Measurements from ENCODE around the gene CAPN14. TPM values are rescaled to one million over a fixed set of nuclear protein-coding genes. Genes with fewer than 3 reads are reported as not detected.
A peak's percentile ranks its signal among the peaks of the same experiment; 100 is the strongest.

CAPN14 gene, protein sequence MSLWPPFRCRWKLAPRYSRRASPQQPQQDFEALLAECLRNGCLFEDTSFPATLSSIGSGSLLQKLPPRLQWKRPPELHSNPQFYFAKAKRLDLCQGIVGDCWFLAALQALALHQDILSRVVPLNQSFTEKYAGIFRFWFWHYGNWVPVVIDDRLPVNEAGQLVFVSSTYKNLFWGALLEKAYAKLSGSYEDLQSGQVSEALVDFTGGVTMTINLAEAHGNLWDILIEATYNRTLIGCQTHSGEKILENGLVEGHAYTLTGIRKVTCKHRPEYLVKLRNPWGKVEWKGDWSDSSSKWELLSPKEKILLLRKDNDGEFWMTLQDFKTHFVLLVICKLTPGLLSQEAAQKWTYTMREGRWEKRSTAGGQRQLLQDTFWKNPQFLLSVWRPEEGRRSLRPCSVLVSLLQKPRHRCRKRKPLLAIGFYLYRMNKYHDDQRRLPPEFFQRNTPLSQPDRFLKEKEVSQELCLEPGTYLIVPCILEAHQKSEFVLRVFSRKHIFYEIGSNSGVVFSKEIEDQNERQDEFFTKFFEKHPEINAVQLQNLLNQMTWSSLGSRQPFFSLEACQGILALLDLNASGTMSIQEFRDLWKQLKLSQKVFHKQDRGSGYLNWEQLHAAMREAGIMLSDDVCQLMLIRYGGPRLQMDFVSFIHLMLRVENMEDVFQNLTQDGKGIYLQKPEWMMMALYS
- total RNA-seq (2014; rRNA removed; shearing (Covaris generic)) = not detected in 2 replicates

DNA sequence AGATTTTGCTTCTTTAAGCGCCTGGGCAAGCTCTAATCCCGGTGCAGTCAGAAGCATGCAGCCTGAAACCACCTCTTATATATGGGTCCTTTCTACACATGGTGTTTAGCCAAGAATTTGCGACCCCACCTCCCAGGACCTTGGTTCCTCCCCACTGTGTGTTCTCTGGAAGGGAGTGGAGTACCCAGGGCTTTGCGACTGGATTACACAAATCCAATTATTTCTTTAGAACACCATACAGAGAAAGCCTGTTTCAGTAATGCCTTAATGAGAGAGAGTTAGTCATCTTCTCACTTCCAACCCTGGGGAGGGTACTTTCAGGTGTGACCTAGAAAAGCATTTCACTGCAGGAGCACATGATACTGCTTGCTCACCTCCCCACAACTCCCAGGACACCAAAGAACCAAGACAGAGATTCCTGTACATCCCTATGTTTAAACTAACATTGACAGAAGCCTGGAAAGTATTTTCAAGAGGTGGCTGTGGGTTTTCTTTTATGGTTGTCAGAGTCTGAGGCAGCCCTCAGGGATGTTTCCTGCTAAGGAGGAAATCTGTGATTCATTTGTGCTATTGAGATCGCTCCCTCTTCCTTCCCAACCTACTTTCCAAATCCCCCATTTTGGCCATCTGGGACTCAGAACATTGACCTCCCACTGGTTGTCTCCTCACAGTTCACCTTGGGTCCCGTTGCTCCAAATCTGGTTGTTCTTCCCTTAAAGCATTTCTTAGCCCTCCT, at the start of gene CAPN14:
CAPN14 (minus strand) TSS at position 51 of the 736 bp plus-strand sequence. CDS start 12,068 bp downstream, outside the sequence.
- DNase-seq (ENCODE audit: low spot score) = no peak

DNA sequence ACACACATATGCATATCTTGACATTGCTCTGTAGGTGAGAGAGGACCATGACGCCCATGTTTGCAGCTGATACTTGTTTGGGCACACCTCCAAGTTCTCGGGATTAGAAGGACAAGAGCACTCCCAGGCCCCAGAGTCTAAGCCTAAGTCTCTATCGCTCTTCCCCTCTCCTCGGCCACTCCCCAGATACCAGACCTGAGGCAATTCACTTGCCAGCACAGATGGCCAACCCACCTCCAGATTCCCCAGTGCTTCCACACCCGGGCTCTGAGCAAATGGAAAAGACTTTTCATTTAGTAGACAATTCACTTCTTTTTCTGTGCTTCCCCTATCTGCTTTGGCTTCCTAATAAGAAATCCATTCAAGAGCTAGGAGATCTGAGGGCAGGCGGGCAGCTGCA, 49.5 kb upstream of the CAPN14 start:
- no peak for DNase-seq (ENCODE audit: low spot score)

DNA sequence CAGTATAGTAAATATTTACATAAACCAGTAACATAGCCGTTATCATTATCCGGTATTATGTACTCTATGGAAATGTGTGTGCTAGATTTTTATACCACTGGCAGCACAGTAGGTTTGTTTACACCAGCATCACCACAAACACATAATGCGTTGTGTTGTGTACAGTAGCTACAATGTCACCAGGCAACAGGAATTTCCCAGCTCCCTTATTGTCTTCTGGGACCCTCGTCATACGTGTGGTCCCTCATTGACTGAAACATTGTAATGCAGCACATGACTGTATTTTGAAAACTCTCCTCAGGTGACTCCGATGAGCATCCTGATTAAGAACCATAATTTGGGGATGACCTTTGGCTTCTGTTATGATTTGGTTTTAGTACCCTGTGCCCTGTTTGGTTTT, 47.9 kb upstream of the CAPN14 start:
- no peak for DNase-seq (ENCODE audit: low spot score)

DNA sequence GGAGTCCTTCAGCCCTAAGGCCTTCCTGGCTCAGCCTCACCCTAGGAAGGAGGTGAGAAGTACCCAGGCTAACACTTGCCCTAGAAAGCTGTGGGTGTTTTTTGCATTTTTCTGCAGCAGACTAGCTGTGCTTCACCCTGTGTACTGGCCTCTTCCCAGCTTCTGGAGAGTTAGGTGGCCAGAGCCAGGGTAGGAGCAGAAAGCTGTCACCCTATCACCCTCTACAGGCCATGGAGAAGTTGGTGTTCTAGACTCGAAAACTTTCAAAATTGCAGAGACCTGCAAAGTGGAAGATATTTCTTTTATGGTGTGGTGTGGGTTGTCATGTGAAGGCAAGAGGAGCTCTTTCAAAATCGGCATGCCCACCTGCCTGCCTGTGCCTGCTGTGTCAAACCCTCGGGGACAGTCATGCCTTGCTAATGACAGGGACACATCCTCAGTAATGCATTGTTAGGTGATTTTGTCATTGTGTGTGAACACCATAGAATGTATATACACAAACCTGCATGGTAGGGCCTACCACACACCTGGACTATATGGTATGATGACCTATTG, 46.4 kb upstream of the CAPN14 start:
- no peak for DNase-seq (ENCODE audit: low spot score)

DNA sequence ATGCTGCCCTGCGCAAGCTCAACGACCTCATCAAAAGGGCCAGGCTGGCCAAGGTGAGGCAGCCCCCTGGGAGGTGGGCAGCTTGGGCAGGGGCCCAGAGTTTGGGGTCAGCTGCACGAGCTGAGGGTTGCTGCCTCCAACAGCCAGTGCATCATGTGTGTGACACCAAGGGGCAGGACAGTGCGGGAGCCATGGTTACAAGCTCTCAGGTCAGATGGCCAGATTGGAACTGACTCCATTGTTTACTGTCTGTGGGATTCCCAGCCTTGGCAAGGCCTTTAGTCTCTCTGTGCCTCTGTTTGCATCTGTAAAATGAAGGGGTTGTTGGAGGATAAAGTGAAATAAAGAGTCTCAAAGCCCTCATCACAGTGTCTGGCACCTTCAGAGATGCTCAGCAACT, 43.6 kb upstream of the CAPN14 start:
- no peak for DNase-seq (ENCODE audit: low spot score)

DNA sequence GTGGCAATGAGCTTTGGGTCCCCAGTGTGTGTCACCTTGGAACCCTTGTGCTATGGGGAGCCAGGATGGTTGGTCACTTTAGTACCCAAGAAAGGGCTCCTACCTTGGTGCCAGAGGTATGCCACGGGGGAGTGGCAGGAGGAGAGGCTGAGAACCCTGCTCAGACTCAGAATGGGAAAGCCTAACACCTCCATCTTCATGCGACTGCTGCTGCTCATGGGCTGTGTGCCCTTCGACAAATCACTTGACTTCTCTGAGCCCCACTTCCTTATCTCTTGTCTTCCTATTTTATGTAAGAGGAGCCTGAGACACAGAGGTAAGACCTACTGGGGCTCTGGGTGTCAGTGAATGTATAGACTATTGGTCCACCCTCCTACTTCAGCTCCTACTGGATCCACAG, 41.8 kb upstream of the CAPN14 start:
- no peak for DNase-seq (ENCODE audit: low spot score)

DNA sequence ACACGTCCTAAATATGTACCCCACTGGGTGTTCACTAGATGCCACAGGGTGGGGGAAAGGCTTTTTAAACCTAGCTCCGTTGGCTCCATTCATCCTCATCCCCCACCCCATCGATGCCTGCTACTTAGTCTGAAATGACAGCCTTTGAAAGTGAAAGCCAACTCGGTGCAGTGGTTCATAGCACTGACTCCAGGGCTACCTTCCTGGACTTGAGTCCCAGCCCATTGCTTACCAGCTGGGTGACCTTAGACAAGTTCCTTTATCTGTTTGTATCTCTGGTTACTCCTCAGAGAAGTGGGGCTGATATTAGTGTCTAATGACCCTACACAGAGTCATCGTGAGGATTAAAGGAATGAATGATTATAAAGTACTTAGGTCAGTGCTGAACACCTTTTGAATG, 41.0 kb upstream of the CAPN14 start:
- DNase-seq (ENCODE audit: low spot score) = no peak

DNA sequence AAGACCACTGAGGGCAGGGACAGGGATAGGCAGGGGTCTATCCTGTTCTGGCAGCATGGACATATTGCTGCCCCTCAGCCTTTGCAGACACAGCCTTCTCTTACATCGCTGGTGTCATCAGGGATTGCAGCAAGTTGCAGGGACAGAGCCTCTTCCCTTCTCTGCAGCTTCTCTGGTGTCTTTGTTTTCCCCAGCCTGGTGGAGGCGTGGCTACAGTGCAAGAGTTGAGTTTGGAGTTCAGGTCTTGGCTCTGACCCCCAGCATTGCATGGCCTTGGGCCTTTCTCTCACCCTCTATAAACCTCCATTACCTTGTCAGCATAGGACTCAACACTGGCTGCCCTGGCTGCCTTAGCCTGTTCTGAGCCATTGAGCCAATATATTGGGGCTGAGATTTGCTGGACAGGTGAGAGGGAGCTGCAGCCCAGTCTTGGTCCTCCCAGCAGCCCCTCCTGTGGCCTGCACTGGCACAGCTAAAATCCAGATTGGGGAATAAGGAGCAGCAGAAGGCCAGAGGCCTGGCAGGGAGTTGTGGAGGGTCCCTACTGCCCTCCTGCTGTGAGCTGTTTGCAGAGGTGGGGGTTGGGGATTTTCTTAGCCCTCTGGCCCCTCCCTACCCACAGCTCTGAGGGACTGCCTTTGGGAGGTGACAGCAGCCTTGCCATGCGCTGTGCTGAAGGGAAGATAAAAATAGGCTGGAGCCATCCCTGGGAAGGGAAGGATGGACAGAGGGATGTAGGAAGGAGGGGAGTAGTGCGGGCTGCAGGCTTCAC, 39.5 kb upstream of the CAPN14 start:
- no peak for DNase-seq (ENCODE audit: low spot score)

DNA sequence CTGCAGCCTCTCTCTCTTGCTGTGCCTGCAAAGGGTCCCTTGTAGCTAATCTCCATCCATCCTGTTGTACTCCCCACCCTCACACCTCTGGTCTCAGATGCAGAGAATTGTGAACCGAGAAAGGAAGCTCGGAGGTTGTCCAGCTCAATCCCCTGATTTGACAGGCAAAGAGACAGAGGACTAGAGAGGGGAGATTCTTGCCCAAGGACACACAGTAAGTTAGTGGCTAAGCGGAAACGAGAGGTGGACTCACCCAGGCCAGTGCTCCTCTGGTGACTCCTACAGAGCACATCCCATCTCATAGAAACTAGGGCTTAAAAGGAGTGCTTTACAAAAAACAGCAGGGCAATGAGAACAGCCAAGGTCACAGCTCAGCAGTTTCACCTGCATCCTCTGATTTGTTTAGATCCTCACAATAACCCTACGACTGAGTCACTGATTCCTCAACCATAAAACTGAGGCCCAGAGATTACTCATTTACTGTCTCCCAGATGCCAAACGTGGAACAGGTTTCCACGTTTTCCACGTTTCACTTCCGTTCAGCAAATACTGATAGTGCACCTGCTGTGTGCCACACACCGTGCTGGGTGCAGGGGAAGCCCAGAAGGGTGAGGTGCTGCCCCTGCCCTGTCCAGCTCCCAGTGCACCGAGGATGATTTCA, 38.7 kb upstream of the CAPN14 start:
- DNase-seq (ENCODE audit: low spot score) = peak; percentile 49

DNA sequence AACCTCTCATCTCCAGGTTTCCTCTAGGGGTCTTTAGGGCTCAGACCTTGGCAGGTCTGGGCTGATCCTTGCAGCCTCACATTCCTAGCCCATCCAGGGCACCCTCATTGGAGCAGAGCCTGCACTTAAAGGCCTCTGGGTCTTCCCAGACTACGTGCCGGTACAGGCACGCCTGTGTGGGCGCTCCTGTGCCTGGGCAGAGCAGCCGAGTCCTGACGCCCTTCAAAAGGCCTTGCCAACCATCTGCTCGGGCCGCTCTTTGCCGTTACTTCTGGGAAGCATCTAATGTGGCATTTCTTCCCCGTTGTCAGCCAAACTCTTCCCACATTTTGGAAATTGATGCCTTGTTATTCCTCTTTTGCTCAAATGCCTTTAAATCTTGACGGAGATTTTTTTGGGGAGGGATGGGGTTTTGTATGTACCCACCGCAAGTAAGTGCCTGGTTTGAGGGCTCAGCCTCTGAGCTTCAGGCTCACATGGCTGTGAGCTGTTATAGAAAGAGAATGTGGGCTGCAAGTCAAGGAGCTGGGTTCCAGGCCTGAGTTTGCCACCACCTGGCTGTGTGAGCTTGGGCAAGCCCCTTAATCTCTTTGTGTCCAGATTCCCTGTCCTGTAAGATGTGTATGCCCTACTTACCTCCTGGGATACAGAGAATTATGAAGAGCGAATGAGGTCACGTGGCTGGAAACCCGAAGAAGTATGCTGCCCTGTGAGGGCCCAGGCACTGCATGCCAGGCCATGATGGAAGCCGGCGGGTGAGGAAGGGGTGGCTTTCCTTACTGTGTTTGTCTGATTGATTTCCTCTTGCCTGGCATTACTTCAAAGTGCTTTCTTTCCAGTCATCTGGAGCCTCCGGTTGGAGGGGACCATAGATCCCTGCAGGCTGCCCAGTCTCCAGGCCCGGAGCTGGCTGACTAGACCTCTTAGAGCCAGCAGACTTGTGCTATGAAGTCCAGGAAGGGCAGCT, 37.2 kb upstream of the CAPN14 start:
- DNase-seq (ENCODE audit: low spot score) = no peak

DNA sequence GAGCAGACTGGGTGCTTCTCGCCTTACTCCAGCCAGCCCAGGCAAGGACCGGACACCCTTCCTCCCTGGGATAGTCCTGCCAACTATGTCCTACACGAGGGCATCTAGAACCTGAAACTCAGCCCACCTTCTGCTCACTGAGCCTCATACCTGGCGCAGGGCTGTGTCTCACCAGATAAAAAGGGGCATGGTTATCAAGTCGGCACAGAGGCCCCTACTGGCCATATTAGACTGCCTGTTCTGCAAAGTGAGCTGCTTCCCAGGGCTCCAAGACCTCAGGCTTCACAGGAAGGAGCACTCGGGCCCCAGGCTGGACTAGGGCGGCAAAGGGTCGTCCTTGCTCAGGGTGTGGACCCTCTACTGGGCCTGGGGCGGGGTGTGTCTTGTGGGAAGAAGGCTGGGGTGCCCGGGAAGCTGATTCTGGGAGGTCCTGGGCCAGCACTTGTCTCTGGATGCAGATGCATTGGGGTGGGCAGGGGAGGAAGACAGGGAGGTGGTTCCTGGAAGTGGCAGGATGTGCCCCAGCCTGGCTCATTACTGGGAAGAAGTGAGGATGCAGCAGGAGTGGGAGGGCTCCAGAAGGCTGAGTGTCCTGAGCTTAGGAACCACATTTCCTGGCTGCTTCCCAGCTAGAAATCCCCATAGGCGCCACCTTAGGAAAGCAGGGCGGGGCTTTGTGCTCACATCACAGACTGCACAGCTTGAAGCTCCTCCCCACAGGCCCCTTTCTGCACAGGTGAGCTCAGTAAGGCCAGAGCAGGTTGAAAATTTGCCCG, 36.2 kb upstream of the CAPN14 start:
- DNase-seq (ENCODE audit: low spot score) = peak; percentile 67

DNA sequence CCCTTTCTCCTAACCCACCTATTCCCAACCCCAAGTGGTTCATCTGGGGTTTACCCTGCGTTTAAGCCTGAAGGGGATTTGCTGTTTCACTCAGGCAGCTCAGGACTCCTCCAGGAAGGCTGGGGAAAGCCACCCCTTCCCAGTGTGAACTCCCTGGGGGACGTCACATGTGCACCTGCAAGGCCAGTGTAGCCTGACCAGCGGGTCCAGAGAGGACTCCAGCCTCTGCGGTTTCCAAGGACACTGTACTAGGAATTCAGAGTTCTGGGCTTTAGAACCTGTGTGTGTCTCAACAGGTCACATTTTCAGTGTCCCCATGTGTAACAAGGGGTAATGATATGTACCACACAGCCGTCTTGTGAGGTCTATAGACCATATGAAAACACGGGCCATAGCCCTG, 34.5 kb upstream of the CAPN14 start:
- DNase-seq (ENCODE audit: low spot score) = no peak

DNA sequence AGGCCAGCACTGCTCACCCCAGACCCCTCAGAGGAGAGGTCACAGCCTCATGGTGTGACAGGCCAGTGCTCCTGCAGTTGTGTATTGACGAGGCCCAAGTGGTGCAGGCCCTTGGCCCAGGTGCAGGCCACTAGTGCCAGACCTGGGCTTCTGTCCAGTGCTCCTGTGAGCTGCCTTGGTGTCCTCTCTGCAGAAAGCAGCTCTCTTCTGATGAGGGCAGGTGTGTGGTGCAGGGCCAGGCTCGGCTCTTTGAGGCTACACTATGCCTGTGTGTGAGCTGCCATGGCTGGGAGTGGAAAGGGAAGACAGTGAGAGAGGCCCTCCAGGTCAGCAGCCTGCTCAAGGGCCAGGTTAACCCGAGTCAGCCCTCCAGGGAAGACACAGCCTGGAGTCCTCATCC, 33.7 kb upstream of the CAPN14 start:
- no peak for DNase-seq (ENCODE audit: low spot score)

DNA sequence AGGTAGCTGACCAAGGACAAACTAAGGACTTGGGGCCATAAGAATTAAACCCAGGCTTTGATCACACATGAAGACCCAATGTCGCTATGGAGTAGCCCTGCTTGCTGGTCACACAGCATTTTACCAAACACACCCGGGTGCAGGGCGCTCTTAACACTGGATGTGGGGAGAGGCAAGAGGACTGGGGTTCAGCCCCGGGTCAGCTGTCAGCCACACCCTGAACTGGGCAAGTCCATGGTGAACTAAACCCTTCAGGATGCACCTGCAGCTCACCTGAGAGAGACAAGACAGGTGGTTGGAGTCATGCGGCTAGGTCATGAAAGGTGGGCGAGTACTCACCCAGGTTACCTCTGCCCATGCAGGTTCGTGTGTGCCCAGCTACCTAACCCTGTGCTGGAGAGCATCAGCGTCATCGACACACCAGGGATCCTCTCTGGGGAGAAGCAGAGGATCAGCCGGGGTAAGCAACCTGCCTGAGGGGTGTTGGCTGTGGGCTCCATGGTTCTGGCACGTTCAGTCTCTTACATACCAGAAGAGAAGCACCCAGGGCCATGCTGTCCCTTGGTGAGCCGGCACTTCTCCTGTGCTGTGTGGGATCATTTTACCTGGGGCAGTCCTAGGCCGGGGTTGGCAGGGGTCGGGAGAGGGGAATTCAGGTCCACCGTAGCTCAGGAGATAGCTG, 31.8 kb upstream of the CAPN14 start:
- no peak for DNase-seq (ENCODE audit: low spot score)

DNA sequence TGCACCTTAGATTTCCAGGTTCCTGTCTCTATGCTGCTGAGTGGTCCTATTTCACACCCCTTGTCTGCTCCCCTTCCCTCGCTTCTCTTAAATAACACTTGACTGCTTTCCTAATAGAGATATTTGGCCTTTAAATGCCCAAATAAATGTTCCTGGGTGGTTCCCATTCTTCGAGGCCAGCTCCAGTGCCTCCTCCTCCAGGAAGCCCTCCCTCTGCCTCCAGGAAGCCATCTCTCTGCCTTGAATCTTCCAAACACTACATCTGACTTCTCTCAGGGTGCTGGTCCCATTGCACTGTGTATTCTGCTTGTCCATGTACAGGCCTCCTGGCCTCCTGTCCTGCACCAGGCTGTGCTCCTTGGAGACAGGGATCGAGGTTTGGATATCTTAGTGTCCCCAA, 30.8 kb upstream of the CAPN14 start:
- DNase-seq (ENCODE audit: low spot score) = no peak

DNA sequence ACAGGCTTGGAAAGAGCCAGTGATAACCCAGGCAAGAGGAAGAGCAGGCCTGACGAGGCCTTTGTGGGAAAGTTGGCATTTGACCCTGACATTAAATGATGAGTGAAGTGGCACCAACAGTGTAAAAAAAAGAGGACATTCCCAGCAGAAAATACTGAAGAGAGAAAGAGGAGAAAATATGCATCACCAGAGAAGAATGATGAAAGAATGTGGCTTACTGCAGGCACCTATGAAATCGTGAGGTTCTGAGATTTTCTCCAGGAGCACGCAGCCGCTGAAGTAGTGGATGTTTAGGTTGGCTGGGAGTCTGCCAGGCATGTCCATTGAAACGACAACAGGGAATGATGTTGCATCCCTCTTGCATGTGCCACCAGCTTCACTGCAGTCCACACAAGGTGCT, 30.4 kb upstream of the CAPN14 start:
- DNase-seq (ENCODE audit: low spot score) = peak; percentile 79

DNA sequence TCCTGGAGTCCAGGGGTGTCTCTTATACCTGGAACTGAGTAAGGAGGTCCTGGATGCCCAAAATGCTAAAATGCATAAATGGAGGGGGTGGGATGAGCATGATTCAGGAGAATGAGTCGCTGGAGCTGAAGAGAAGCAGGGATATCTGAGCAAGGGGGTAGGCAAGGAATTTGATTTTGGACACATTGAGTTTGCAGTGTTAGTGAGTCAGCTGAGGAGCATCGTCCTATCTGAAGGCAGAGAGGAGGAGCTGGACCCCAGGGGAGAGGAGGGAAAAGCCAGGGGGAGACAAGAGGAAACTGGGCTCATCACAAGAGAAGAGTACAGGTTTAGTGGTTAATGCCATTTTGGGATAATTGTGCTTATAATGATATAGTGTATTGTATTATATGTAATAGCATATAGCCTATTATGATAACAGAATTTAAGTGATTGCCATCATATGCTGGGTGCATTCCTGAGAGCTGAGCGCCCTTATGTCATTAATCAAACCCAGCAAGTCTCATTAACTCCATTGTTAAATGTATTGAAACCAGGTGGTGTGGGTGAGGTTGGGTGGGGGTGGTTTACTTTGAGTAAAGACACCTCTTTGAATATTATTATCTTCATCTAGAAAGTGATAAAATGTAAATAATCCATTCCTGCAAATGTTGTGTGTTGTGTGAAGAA, 29.0 kb upstream of the CAPN14 start:
- peak; percentile 24 for DNase-seq (ENCODE audit: low spot score)

DNA sequence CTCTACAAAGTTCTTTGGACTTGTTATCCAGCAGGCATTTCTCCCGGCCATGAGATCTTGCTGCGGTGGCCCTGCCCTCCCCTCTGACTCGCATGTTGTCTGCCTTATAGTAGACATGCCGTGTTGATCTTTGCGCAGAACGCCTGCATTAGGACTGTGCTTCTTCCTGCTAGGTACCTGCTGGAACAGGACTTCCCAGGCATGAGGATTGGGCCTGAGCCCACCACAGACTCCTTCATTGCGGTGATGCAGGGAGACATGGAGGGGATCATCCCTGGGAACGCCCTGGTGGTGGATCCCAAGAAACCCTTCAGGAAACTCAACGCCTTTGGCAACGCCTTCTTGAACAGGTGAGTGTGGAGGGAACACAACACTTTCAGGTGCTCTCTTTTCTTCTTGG, 26.8 kb upstream of the CAPN14 start:
- no peak for DNase-seq (ENCODE audit: low spot score)
